Choroid plexus epithelial cell (primary cell): ENCODE results near the gene TEAD1.

Experiments used
- DNase-seq: peaks from one replicate; pipeline ENCODE4 v3.0.0-alpha.2; 2010; ENCODE audit warnings: low read depth
- H3K4me3 ChIP-seq: 2 replicates; pipeline ENCODE4 v1.5.1; 2011; ENCODE audit warnings: low read depth, mild to moderate bottlenecking, control low read depth, low read length, moderate library complexity
- TF ChIP-seq, protein P1 (sequence below): conservative IDR thresholded peaks from 2 replicates; pipeline ENCODE4 v1.5.1; 2011; ENCODE audit warnings: low read depth, mild to moderate bottlenecking, control low read depth, inconsistent platforms, low read length, moderate library complexity

Gene TEAD1

DNA sequence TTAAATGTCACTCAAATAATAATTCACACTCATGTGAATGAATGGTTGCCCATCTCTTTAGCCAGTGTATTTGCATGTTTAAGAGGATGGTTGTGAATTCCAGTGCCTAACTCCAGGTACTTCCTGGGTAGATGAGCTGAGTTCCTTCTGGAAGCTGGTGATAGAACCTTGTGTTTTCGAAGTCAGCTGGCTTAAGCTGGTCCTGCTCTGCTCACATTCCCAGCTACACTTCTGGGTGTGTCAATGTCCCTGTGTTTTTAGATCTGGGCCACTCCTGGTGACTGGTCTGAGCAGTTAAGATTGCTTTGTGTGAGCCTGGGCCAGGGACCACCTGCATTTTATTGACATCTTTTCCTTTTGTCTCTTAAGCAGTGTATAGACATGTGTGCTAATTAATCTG is 10.6 kb downstream of the TEAD1 start:
- no peak overlapping the region for H3K4me3 ChIP-seq
- DNase-seq = no peak
- TF ChIP-seq, protein P1, sequence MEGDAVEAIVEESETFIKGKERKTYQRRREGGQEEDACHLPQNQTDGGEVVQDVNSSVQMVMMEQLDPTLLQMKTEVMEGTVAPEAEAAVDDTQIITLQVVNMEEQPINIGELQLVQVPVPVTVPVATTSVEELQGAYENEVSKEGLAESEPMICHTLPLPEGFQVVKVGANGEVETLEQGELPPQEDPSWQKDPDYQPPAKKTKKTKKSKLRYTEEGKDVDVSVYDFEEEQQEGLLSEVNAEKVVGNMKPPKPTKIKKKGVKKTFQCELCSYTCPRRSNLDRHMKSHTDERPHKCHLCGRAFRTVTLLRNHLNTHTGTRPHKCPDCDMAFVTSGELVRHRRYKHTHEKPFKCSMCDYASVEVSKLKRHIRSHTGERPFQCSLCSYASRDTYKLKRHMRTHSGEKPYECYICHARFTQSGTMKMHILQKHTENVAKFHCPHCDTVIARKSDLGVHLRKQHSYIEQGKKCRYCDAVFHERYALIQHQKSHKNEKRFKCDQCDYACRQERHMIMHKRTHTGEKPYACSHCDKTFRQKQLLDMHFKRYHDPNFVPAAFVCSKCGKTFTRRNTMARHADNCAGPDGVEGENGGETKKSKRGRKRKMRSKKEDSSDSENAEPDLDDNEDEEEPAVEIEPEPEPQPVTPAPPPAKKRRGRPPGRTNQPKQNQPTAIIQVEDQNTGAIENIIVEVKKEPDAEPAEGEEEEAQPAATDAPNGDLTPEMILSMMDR = no peak

DNA sequence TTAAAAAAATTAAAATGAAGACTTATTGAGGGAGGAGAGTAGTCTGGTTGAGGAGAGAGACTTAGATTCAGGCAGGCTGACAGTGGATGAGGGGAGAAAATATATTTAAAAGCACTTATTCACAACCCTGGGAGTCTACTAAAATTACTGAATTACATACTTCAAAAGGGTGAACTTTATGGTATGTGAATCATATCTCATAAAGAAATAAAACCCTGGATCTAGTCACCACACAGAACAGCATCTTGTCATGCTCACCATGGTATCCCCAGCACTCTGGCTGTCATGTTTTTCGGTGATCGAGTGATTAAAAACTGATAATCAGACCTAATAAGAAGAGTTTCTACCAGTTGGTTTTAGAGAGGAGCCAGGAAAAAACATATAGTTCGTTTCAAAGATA is 11.0 kb downstream of the TEAD1 start:
- no peak overlapping the region for H3K4me3 ChIP-seq
- DNase-seq = no peak
- TF ChIP-seq, protein P1 = no peak

DNA sequence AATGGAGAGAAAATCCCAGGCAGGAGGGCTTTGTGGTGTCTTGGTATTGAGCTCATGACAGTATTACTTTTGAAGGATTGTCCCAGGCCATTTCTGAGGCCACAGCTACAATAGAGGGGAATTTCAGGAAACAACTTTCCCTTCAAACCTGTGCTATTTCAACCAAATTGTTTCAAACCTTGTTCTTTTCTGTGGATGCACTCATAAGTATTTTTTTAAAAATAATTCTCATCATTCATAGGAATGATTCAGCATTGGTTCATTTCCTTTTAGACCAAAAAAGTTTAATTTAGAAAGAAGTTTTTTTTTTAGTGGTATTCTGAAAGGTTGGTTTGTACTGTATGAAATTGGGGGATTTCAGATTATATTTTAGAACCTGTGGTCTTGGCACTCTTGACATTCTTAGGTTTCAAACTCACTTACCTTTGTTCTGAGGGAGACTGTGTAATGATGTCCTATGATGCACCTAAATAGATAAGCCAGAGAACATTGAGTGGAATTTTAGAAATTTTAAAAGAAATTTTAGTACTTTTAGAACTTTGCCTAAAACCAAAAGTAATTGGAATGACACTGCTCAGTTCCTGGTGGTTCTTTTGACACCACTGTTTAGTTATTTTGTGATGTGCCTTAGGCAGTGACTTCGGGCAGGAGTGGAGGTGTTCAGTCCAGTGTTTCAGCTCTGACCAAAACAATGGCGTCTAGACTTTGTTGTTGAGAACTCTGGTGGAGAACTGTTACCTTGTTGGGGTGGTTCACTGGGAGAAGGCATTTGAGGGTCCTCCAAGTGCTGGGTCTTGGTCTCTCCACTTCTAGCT is 12.2 kb downstream of the TEAD1 start:
- TF ChIP-seq, protein P1 = no peak
- no peak for DNase-seq
- no peak overlapping the region for H3K4me3 ChIP-seq

DNA sequence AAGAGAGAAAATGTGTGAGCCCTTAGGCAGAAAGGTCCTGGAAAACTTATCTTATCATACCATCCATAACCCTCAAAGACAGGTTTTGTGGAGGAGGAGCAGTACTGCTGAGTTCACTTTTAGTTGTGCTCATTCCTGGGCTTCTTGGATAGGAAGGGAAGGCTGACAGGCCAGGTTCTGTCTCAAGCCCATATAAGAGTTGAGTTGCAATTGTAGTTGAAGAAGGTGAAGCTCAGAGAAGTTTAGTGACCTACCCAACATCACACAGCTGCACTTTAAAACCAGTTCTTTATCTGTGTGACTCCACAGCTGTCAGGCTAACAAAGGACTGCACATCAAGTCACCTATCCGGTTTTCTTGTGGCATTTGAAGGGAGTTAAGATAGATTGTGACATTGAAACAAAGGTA is 13.0 kb downstream of the TEAD1 start:
- no peak overlapping the region for H3K4me3 ChIP-seq
- DNase-seq = no peak
- TF ChIP-seq, protein P1 = no peak

DNA sequence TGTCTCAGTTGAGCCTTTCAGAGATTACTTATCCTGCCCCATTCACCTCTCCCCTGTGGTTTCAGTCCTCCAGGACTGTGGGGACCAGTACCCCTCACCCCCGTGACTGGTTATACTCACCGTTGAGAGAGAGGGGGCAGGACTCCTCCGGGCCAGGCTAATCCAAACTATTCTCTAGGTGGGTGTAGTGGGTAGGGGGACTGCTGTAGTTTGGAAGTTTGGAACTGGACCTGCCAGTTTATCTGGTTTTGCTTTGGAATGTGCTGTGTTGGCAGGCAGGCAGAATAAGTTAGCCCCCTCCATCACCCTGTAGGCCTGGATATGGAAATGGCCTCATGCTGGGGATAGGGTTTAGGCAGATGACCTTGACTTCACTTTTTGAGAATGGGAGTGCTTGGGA is 13.5 kb downstream of the TEAD1 start:
- H3K4me3 ChIP-seq = no peak overlapping the region
- TF ChIP-seq, protein P1 = no peak
- DNase-seq = no peak

DNA sequence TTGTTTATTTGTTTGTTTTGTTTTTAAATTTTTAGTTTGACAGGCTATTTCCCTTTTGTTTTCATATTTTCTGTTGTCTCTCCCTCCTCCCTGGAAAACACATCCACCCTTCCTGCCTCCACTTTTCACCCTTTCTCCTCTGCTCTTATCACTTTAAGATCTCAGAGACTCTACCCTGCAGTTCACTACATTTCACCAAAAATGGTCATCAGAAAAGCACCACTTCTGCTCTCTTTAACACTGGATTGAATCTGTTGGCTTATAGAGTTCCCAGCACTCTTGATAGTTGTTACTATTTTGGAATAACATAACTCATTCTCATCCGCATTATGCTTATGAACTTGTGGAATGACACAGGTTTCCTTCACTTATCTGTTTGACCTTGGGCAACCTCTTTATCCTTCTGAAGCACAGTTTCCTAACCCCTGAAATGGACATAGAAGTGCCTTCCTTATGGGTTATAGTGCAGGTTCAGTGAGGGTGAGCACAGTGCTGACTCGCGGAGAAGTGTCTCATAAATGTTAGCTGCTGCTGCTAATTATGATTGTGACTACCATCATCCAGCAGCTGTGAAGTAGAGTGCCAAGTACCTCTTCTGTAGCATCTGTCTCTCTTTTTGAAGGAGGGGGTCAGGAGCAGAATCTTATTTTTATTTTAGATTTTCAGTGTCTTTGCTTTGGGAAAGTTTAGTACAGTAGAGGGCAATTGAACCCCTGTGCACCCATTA is 15.0 kb downstream of the TEAD1 start:
- TF ChIP-seq, protein P1 = no peak
- H3K4me3 ChIP-seq = no peak overlapping the region
- no peak for DNase-seq
